Testis (tissue), 2 donors: Measurements from ENCODE around the gene LPAR3.

Source experiments
- POLR2A ChIP-seq: fragments of 450-650 bp; IDR thresholded peaks from one replicate; pipeline ENCODE4 v1.6.1; 2017; ENCODE audit warnings: antibody characterized with exemption, mild to moderate bottlenecking, moderate library complexity
- TF ChIP-seq, protein P1 (sequence below), 3 experiments: fragments of 450-650 bp in 2 of 3; fragments of 200-600 bp in 1 of 3; sonication (generic) in 1 of 3; IDR thresholded peaks; one replicate each; pipeline ENCODE4 v1.5.1; 2016 to 2019; ENCODE audit warnings: antibody characterized with exemption in 3 of 3, mild to moderate bottlenecking in 2 of 3, moderate library complexity in 1 of 3

DNA sequence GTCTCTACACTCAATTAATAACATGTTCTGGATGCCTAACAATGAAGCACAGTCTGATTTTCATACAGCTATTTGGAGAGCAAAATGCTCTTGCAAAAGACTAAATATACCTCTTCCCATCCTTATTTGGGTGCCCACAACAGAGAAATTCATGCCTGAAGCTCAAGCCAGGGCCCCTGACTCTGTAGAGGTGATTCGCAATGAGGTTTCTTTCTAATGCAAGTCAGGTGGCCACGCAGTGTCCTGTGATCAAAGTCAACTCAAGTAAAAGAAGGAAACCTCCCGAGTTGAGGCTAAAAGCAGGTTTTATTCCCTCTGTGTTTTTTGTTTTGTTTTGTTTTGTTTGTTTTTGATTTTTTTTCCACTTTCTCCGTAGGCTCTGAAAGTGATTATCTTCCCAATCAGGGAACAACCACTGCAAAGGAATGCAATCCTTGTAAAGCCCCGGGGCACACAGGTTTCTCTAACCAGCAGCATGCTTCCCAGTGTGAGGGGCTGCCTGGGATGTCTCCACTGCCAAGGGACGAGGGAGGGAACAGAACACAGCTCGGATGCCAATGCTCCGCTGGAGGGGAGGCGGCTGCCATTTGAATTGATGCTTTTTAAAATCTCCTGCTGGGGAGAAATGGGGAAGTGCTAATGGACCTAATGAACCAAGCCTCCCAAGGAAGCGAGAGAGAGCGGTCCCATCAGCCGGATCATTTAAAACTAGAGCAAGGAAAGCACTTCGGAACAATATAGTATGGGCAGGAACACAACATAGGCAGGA lies 128.9 kb downstream of the LPAR3 start:
- TF ChIP-seq, protein P1, sequence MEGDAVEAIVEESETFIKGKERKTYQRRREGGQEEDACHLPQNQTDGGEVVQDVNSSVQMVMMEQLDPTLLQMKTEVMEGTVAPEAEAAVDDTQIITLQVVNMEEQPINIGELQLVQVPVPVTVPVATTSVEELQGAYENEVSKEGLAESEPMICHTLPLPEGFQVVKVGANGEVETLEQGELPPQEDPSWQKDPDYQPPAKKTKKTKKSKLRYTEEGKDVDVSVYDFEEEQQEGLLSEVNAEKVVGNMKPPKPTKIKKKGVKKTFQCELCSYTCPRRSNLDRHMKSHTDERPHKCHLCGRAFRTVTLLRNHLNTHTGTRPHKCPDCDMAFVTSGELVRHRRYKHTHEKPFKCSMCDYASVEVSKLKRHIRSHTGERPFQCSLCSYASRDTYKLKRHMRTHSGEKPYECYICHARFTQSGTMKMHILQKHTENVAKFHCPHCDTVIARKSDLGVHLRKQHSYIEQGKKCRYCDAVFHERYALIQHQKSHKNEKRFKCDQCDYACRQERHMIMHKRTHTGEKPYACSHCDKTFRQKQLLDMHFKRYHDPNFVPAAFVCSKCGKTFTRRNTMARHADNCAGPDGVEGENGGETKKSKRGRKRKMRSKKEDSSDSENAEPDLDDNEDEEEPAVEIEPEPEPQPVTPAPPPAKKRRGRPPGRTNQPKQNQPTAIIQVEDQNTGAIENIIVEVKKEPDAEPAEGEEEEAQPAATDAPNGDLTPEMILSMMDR (IDR thresholded peaks at IDR 0.05), result no peak
- no peak for TF ChIP-seq POLR2A
